Measurements from ENCODE around the gene STUB1.

The STUB1 gene

GRCh38 chr16:660132-660458 lies 20.1 kb upstream of the STUB1 start:
- no peak for TF ChIP-seq CTCF (IDR thresholded peaks at IDR 0.05; ENCODE audit: low read depth, low read length)
- no peak overlapping the region for H3K4me3 ChIP-seq (ENCODE audit: low read depth, low read length)
- H3K27ac ChIP-seq = peak overlapping the region; percentile 60
- no peaks in the 10 kb centered on the region for H3K27me3 ChIP-seq (ENCODE audit: insufficient read depth, low read depth, severe bottlenecking)
- H3K9me3 ChIP-seq (ENCODE audit: severe bottlenecking) = no peaks in the 10 kb centered on the region
- H3K36me3 ChIP-seq = peaks cover 75% of the 10 kb centered on the region
- no peak for DNase-seq

GRCh38 chr16:660459-661183 lies 19.6 kb upstream of the STUB1 start:
- DNase-seq = peak; percentile 93

GRCh38 chr16:661184-661821 lies 18.9 kb upstream of the STUB1 start:
- no peak for TF ChIP-seq CTCF (IDR thresholded peaks at IDR 0.05; ENCODE audit: low read depth, low read length)
- peak overlapping the region; percentile 69 for H3K27ac ChIP-seq
- no peak overlapping the region for H3K4me3 ChIP-seq (ENCODE audit: low read depth, low read length)

More at GRCh38 chr16:660459-661183, 19.6 kb upstream of the STUB1 start:
- H3K36me3 ChIP-seq = peaks cover 70% of the 10 kb centered on the region
- H3K9me3 ChIP-seq (ENCODE audit: severe bottlenecking) = no peaks in the 10 kb centered on the region
- TF ChIP-seq CTCF (IDR thresholded peaks at IDR 0.05; ENCODE audit: low read depth, low read length) = peak; percentile 72
- no peaks in the 10 kb centered on the region for H3K27me3 ChIP-seq (ENCODE audit: insufficient read depth, low read depth, severe bottlenecking)
- no peak overlapping the region for H3K4me3 ChIP-seq (ENCODE audit: low read depth, low read length)
- H3K27ac ChIP-seq = peak overlapping the region; percentile 69

GRCh38 chr16:662095-662494 lies 18.1 kb upstream of the STUB1 start:
- Histone ChIP-seq H3K9me3 (ENCODE audit: severe bottlenecking) (no peaks in the 10 kb centered on the region), H3K27ac (no peak overlapping the region), H3K36me3 (peaks cover 61% of the 10 kb centered on the region), H3K4me3 (ENCODE audit: low read depth, low read length) (no peak overlapping the region), H3K27me3 (ENCODE audit: insufficient read depth, low read depth, severe bottlenecking) (no peaks in the 10 kb centered on the region)
- no peak for TF ChIP-seq CTCF (IDR thresholded peaks at IDR 0.05; ENCODE audit: low read depth, low read length)
- no peak for DNase-seq

More at GRCh38 chr16:661184-661821, 18.9 kb upstream of the STUB1 start:
- H3K27me3 ChIP-seq (ENCODE audit: insufficient read depth, low read depth, severe bottlenecking) = no peaks in the 10 kb centered on the region
- H3K36me3 ChIP-seq = peaks cover 69% of the 10 kb centered on the region
- no peak for DNase-seq
- no peaks in the 10 kb centered on the region for H3K9me3 ChIP-seq (ENCODE audit: severe bottlenecking)

GRCh38 chr16:662597-662996 lies 17.6 kb upstream of the STUB1 start:
- Histone ChIP-seq H3K36me3 (peaks cover 61% of the 10 kb centered on the region), H3K27ac (no peak overlapping the region)
- DNase-seq = no peak

More at GRCh38 chr16:662597-662996, 17.6 kb upstream of the STUB1 start:
- no peak for TF ChIP-seq CTCF (IDR thresholded peaks at IDR 0.05; ENCODE audit: low read depth, low read length)
- Histone ChIP-seq H3K4me3 (ENCODE audit: low read depth, low read length) (no peak overlapping the region), H3K27me3 (ENCODE audit: insufficient read depth, low read depth, severe bottlenecking) (no peaks in the 10 kb centered on the region), H3K9me3 (ENCODE audit: severe bottlenecking) (no peaks in the 10 kb centered on the region)

All from WERI-Rb-1 (cell line).